Measurements from ENCODE around the gene PARP14. TPM values are rescaled to one million over a fixed set of nuclear protein-coding genes. Genes with fewer than 3 reads are reported as not detected.

PARP14 gene, protein sequence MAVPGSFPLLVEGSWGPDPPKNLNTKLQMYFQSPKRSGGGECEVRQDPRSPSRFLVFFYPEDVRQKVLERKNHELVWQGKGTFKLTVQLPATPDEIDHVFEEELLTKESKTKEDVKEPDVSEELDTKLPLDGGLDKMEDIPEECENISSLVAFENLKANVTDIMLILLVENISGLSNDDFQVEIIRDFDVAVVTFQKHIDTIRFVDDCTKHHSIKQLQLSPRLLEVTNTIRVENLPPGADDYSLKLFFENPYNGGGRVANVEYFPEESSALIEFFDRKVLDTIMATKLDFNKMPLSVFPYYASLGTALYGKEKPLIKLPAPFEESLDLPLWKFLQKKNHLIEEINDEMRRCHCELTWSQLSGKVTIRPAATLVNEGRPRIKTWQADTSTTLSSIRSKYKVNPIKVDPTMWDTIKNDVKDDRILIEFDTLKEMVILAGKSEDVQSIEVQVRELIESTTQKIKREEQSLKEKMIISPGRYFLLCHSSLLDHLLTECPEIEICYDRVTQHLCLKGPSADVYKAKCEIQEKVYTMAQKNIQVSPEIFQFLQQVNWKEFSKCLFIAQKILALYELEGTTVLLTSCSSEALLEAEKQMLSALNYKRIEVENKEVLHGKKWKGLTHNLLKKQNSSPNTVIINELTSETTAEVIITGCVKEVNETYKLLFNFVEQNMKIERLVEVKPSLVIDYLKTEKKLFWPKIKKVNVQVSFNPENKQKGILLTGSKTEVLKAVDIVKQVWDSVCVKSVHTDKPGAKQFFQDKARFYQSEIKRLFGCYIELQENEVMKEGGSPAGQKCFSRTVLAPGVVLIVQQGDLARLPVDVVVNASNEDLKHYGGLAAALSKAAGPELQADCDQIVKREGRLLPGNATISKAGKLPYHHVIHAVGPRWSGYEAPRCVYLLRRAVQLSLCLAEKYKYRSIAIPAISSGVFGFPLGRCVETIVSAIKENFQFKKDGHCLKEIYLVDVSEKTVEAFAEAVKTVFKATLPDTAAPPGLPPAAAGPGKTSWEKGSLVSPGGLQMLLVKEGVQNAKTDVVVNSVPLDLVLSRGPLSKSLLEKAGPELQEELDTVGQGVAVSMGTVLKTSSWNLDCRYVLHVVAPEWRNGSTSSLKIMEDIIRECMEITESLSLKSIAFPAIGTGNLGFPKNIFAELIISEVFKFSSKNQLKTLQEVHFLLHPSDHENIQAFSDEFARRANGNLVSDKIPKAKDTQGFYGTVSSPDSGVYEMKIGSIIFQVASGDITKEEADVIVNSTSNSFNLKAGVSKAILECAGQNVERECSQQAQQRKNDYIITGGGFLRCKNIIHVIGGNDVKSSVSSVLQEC (N-terminal part only)
- polyA plus RNA-seq (2013) = 3.0 and 3.7 TPM in 2 replicates

DNA sequence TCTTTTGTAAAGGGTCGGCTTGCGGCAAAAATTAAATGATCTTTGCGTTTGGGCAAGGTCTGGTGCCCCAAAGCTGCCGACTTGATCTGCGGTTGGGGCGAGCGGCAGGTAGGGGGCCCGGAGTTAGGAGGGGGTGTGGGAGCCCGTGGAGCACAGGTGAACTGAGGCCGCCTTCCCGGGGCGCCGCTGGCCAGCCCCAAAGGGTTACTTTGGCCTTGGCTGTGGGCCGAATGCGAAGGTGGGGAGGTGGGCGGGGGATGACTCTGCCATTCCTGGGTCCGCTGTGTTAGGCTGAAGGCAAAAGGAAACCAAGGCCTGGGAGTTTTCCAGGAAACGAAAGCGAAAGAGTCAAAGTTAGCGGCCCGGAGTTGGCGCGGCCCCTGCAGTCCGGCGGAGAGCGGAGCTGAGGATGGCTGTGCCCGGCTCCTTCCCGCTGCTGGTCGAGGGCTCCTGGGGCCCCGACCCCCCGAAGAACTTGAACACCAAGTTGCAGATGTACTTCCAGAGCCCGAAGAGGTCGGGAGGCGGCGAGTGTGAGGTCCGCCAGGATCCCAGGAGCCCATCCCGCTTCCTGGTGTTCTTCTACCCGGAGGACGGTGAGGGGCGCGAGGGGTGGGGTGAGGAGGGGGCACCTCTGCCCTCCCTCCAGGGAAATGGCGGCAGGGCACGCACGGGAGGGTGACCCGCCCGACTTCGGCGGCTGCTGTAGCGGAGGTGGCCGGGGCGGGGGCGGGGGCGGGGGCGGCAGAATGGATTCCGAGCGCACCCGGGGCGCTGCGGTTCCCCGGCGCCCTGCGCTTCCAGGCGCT lies at the start of gene PARP14:
TSS of gene PARP14 (plus strand) at position 365 of the 809 bp plus-strand sequence. CDS start at position 410, 45 bp downstream.
- no peak within 1 kb of the TSS for H3K27ac ChIP-seq (ENCODE audit: low read depth, low read length)
- no peaks in the 10 kb centered on the region for H3K36me3 ChIP-seq (ENCODE audit: control insufficient read depth in 1 of 2, insufficient read depth in 2 of 2, low read length in 2 of 2)
- peak; percentile 54 to 74 for DNase-seq
- H4K91ac ChIP-seq (ENCODE audit: low read depth, low read length) = peak within 1 kb of the TSS; percentile 88
- no peak within 1 kb of the TSS for H2BK5ac ChIP-seq (ENCODE audit: low read depth, low read length, poor library complexity)
- H2BK120ac ChIP-seq (ENCODE audit: insufficient read depth, low read length, poor library complexity) = peak within 1 kb of the TSS; percentile 86
- H3K9ac ChIP-seq (ENCODE audit: low read length) = peak within 1 kb of the TSS; percentile 59
- peak within 1 kb of the TSS; percentile 68 for H4K8ac ChIP-seq (ENCODE audit: low read depth, low read length)
- peak within 1 kb of the TSS; percentile 82 for H3K14ac ChIP-seq (ENCODE audit: low read length)
- H4K12ac ChIP-seq (ENCODE audit: low read depth, low read length) = peak within 1 kb of the TSS; percentile 56
- peaks cover 6% of the 10 kb centered on the region for H3K79me1 ChIP-seq (ENCODE audit: low read length)
- peaks cover 0 to 2% of the 10 kb centered on the region in 2 experiments for H3K4me1 ChIP-seq (ENCODE audit: control insufficient read depth in 1 of 2, insufficient read depth in 2 of 2, low read length in 2 of 2)
- H2AFZ ChIP-seq (ENCODE audit: insufficient read depth, low read length, poor library complexity) = peak within 1 kb of the TSS; percentile 97
- H3K18ac ChIP-seq (ENCODE audit: low read length) = peak within 1 kb of the TSS; percentile 3
- H3K4ac ChIP-seq (ENCODE audit: low read depth, low read length) = peak within 1 kb of the TSS; percentile 73
- H3K79me2 ChIP-seq (ENCODE audit: control insufficient read depth, insufficient read depth, low read length, poor library complexity) = peaks cover 4% of the 10 kb centered on the region
- peaks cover 3% of the 10 kb centered on the region for H3K27me3 ChIP-seq (ENCODE audit: insufficient read depth, low read length)
- H3K23ac ChIP-seq (ENCODE audit: low read length) = no peak within 1 kb of the TSS
- H2AK5ac ChIP-seq (ENCODE audit: low read length) = no peak within 1 kb of the TSS
- H3K9me3 ChIP-seq (ENCODE audit: insufficient read depth, low read depth, low read length) = peaks cover 1% of the 10 kb centered on the region
- peak within 1 kb of the TSS; percentile 76 for H2BK12ac ChIP-seq (ENCODE audit: low read length)
- peak within 1 kb of the TSS; percentile 80 for H3K4me3 ChIP-seq (ENCODE audit: low read depth, low read length)
- WGBS (ENCODE audit: extremely low coverage, insufficient coverage, insufficient read length) = no CpG with 5 or more reads among the region's 63 CpGs
- H3K4me2 ChIP-seq (ENCODE audit: low read length) = peak within 1 kb of the TSS; percentile 98

DNA sequence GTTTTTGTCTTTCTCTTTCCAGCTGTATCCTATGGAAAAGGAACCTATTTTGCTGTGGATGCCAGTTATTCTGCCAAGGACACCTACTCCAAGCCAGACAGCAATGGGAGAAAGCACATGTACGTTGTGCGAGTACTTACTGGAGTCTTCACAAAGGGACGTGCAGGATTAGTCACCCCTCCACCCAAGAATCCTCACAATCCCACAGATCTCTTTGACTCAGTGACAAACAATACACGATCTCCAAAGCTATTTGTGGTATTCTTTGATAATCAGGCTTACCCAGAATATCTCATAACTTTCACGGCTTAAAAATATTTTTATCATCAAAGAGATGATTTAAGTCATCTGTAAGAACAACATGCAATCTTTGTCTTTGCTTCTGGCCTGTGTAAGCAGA lies 44.9 kb upstream of the PARP14 start:
- peaks cover 0 to 4% of the 10 kb centered on the region in 2 experiments for H3K4me1 ChIP-seq (ENCODE audit: control insufficient read depth in 1 of 2, insufficient read depth in 2 of 2, low read length in 2 of 2)
- no peaks in the 10 kb centered on the region for H3K9me3 ChIP-seq (ENCODE audit: insufficient read depth, low read depth, low read length)
- no peak overlapping the region for H2BK120ac ChIP-seq (ENCODE audit: insufficient read depth, low read length, poor library complexity)
- H3K18ac ChIP-seq (ENCODE audit: low read length) = no peak overlapping the region
- no peak overlapping the region for H3K4me2 ChIP-seq (ENCODE audit: low read length)
- H3K79me1 ChIP-seq (ENCODE audit: low read length) = no peaks in the 10 kb centered on the region
- H4K8ac ChIP-seq (ENCODE audit: low read depth, low read length) = no peak overlapping the region
- H3K27ac ChIP-seq (ENCODE audit: low read depth, low read length) = no peak overlapping the region
- H4K91ac ChIP-seq (ENCODE audit: low read depth, low read length) = no peak overlapping the region
- no peak overlapping the region for H3K23ac ChIP-seq (ENCODE audit: low read length)
- no peak overlapping the region for H3K4ac ChIP-seq (ENCODE audit: low read depth, low read length)
- no peaks in the 10 kb centered on the region for H3K27me3 ChIP-seq (ENCODE audit: insufficient read depth, low read length)
- H4K12ac ChIP-seq (ENCODE audit: low read depth, low read length) = no peak overlapping the region
- H2BK12ac ChIP-seq (ENCODE audit: low read length) = no peak overlapping the region
- WGBS (ENCODE audit: extremely low coverage, insufficient coverage, insufficient read length) = no CpG with 5 or more reads among the region's 5 CpGs
- H2BK5ac ChIP-seq (ENCODE audit: low read depth, low read length, poor library complexity) = no peak overlapping the region
- no peak overlapping the region for H3K9ac ChIP-seq (ENCODE audit: low read length)
- no peak overlapping the region for H2AK5ac ChIP-seq (ENCODE audit: low read length)
- no peaks in the 10 kb centered on the region for H3K36me3 ChIP-seq (ENCODE audit: control insufficient read depth in 1 of 2, insufficient read depth in 2 of 2, low read length in 2 of 2)
- no peak overlapping the region for H2AFZ ChIP-seq (ENCODE audit: insufficient read depth, low read length, poor library complexity)
- no peak overlapping the region for H3K14ac ChIP-seq (ENCODE audit: low read length)
- peak; percentile 61 to 93 for DNase-seq
- no peak overlapping the region for H3K4me3 ChIP-seq (ENCODE audit: low read depth, low read length)
- no peaks in the 10 kb centered on the region for H3K79me2 ChIP-seq (ENCODE audit: control insufficient read depth, insufficient read depth, low read length, poor library complexity)

DNA sequence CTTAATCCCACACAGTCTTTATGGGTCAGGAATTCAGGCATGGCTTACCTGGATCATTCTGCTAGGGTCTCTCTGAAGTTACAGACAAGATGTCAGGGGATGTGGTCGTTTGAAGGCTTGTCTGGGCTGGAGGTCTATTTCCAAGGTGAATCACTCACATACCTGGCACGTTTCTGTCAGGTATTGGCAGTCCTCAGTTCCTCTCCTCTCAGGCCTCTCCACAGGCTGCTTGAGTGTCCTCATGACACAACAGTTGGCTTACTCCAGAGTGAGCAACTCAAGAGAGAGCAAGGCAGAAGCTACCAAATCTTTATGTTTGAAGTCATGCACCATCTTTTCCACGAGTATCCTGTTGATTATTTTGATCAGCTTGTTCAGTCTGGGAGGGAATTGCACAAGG lies 43.9 kb upstream of the PARP14 start:
- Histone ChIP-seq H2BK120ac (ENCODE audit: insufficient read depth, low read length, poor library complexity) (no peak overlapping the region), H3K79me2 (ENCODE audit: control insufficient read depth, insufficient read depth, low read length, poor library complexity) (no peaks in the 10 kb centered on the region), H4K8ac (ENCODE audit: low read depth, low read length) (no peak overlapping the region), H4K91ac (ENCODE audit: low read depth, low read length) (no peak overlapping the region), H3K4me1 (ENCODE audit: control insufficient read depth in 1 of 2, insufficient read depth in 2 of 2, low read length in 2 of 2) (no peaks in the 10 kb centered on the region), H4K12ac (ENCODE audit: low read depth, low read length) (no peak overlapping the region), H3K23ac (ENCODE audit: low read length) (no peak overlapping the region), H3K27me3 (ENCODE audit: insufficient read depth, low read length) (no peaks in the 10 kb centered on the region), H3K9ac (ENCODE audit: low read length) (no peak overlapping the region), H3K4ac (ENCODE audit: low read depth, low read length) (no peak overlapping the region), H3K9me3 (ENCODE audit: insufficient read depth, low read depth, low read length) (no peaks in the 10 kb centered on the region), H2AFZ (ENCODE audit: insufficient read depth, low read length, poor library complexity) (no peak overlapping the region), H3K27ac (ENCODE audit: low read depth, low read length) (no peak overlapping the region), H3K36me3 (ENCODE audit: control insufficient read depth in 1 of 2, insufficient read depth in 2 of 2, low read length in 2 of 2) (no peaks in the 10 kb centered on the region), H3K14ac (ENCODE audit: low read length) (no peak overlapping the region), H2BK5ac (ENCODE audit: low read depth, low read length, poor library complexity) (no peak overlapping the region), H2AK5ac (ENCODE audit: low read length) (no peak overlapping the region), H3K79me1 (ENCODE audit: low read length) (no peaks in the 10 kb centered on the region), H3K4me2 (ENCODE audit: low read length) (no peak overlapping the region), H2BK12ac (ENCODE audit: low read length) (no peak overlapping the region), H3K4me3 (ENCODE audit: low read depth, low read length) (no peak overlapping the region), H3K18ac (ENCODE audit: low read length) (no peak overlapping the region)
- peak; percentile 52 to 55 for DNase-seq
- no CpG with 5 or more reads among the region's 3 CpGs for WGBS (ENCODE audit: extremely low coverage, insufficient coverage, insufficient read length)
